ENCODE results near the gene ZNF616. TPM values are rescaled to one million over a fixed set of nuclear protein-coding genes. Genes with fewer than 3 reads are reported as not detected.

Gene ZNF616
- total and polyA plus RNA-seq, 2 of the 8 experiments (the other 6 are each of a cell fraction or from before 2014, with no cell fraction given) = 5.7 to 40.5 TPM

DNA sequence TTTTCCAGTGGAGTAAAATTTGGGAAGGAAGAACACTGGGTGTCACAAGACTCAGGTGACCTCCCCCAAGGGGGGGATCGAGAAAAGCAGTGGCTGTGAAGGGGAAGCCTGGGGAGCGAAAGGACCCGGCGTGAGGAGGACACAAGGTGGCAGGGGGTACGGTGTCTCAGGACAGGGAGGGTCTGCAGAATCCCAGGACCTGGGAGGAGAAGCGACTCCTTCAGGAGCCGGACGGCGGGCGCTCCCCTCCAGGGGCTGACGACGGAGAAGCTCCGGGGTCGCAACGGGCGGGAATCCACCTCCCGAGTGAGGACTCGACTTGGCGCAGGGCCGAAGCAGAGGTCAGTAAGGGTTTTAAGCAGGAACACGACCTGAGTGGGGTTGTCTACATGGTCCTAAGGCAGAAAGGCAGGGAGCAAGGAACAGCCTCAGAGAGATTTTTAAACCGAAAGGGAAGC, 31.2 kb upstream of the ZNF616 start (continued):
- TF ChIP-seq CBX5 (IDR thresholded peaks at IDR 0.05; ENCODE audit: low read depth, low read length) = no peak
- no peak for TF ChIP-seq PHF8 (conservative IDR thresholded peaks at IDR 0.05; ENCODE audit: low read depth, low read length)
- no peak for TF ChIP-seq CHD2 (IDR thresholded peaks at IDR 0.05; ENCODE audit: low read length)
- TF ChIP-seq, protein P1, sequence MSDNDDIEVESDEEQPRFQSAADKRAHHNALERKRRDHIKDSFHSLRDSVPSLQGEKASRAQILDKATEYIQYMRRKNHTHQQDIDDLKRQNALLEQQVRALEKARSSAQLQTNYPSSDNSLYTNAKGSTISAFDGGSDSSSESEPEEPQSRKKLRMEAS (IDR thresholded peaks at IDR 0.05) = no peak
- no peak for TF ChIP-seq POLR2A (IDR thresholded peaks at IDR 0.05; ENCODE audit: control extremely low read depth in 1 of 2, low read depth in 2 of 2, low read length in 2 of 2)
- TF ChIP-seq POLR2AphosphoS5 (IDR thresholded peaks at IDR 0.05; ENCODE audit: low read depth, low read length) = no peak
- TF ChIP-seq ASH2L (IDR thresholded peaks at IDR 0.05; ENCODE audit: low read length) = peak; percentile 73

Measured in H1 (cell line).